HL-60 (cell line): ENCODE measurements around the gene CRMP1.
"Not testable (repeated sequence)": the region's sequence is repeated elsewhere in the genome, so short reads cannot be mapped to it uniquely, and the experiment has no call there.

Experiments used
- GABPA ChIP-seq: IDR thresholded peaks from 2 replicates; pipeline ENCODE4 v1.6.1; 2012; ENCODE audit warnings: low read depth
- POLR2AphosphoS5 ChIP-seq: IDR thresholded peaks from 2 replicates; pipeline ENCODE4 v1.6.1; 2012; ENCODE audit warnings: low read depth
- TF ChIP-seq, protein P1 (sequence below): IDR thresholded peaks from one replicate; pipeline ENCODE4 v1.5.1; 2011; ENCODE audit warnings: low read length, control low read depth, inconsistent platforms; ENCODE audit not compliant: insufficient read depth
- TF ChIP-seq, protein P2 (sequence below): IDR thresholded peaks from 2 replicates; pipeline ENCODE4 v1.6.1; 2012; ENCODE audit warnings: low read depth; ENCODE audit not compliant: insufficient replicate concordance

DNA sequence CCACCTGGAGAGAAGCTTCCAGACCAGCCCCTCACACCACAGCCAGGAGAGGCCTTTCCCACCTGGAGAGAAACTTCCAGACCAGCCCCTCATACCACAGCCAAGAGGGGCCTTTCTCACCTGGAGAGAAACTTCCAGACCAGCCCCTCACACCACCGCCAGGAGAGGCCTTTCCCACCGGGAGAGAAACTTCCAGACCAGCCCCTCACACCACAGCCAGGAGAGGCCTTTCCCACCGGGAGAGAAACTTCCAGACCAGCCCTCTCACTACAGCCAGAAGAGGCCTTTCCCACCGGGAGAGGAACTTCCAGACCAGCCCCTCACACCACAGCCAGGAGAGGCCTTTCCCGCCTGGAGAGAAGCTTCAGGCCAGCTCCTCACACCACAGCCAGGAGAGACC, 80.8 kb downstream of the CRMP1 start:
- TF ChIP-seq, protein P1, sequence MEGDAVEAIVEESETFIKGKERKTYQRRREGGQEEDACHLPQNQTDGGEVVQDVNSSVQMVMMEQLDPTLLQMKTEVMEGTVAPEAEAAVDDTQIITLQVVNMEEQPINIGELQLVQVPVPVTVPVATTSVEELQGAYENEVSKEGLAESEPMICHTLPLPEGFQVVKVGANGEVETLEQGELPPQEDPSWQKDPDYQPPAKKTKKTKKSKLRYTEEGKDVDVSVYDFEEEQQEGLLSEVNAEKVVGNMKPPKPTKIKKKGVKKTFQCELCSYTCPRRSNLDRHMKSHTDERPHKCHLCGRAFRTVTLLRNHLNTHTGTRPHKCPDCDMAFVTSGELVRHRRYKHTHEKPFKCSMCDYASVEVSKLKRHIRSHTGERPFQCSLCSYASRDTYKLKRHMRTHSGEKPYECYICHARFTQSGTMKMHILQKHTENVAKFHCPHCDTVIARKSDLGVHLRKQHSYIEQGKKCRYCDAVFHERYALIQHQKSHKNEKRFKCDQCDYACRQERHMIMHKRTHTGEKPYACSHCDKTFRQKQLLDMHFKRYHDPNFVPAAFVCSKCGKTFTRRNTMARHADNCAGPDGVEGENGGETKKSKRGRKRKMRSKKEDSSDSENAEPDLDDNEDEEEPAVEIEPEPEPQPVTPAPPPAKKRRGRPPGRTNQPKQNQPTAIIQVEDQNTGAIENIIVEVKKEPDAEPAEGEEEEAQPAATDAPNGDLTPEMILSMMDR: not testable (repeated sequence)
- TF ChIP-seq POLR2AphosphoS5, GABPA: not testable (repeated sequence)
- TF ChIP-seq, protein P2, sequence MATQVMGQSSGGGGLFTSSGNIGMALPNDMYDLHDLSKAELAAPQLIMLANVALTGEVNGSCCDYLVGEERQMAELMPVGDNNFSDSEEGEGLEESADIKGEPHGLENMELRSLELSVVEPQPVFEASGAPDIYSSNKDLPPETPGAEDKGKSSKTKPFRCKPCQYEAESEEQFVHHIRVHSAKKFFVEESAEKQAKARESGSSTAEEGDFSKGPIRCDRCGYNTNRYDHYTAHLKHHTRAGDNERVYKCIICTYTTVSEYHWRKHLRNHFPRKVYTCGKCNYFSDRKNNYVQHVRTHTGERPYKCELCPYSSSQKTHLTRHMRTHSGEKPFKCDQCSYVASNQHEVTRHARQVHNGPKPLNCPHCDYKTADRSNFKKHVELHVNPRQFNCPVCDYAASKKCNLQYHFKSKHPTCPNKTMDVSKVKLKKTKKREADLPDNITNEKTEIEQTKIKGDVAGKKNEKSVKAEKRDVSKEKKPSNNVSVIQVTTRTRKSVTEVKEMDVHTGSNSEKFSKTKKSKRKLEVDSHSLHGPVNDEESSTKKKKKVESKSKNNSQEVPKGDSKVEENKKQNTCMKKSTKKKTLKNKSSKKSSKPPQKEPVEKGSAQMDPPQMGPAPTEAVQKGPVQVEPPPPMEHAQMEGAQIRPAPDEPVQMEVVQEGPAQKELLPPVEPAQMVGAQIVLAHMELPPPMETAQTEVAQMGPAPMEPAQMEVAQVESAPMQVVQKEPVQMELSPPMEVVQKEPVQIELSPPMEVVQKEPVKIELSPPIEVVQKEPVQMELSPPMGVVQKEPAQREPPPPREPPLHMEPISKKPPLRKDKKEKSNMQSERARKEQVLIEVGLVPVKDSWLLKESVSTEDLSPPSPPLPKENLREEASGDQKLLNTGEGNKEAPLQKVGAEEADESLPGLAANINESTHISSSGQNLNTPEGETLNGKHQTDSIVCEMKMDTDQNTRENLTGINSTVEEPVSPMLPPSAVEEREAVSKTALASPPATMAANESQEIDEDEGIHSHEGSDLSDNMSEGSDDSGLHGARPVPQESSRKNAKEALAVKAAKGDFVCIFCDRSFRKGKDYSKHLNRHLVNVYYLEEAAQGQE: not testable (repeated sequence)
